Renal pelvis (tissue), 4 donors: ENCODE measurements around the gene PLCH2. TPM values are rescaled to one million over a fixed set of nuclear protein-coding genes. Genes with fewer than 3 reads are reported as not detected.

ENCODE experiments used
- DNase-seq: peaks from one replicate; pipeline ENCODE4 v3.0.0-alpha.2; 2013
- polyA plus RNA-seq, 3 donors: library from polyadenylated mRNA; unstranded; fragments of 120-200 nt; gene quantifications; one replicate each; pipeline ENCODE4 v1.2.1, GENCODE V29; 2013; ENCODE audit not compliant: insufficient read length in 3 of 3

Gene PLCH2
- polyA plus RNA-seq, 3 donors = 1.5 to 1.8 (median 1.7) TPM

DNA sequence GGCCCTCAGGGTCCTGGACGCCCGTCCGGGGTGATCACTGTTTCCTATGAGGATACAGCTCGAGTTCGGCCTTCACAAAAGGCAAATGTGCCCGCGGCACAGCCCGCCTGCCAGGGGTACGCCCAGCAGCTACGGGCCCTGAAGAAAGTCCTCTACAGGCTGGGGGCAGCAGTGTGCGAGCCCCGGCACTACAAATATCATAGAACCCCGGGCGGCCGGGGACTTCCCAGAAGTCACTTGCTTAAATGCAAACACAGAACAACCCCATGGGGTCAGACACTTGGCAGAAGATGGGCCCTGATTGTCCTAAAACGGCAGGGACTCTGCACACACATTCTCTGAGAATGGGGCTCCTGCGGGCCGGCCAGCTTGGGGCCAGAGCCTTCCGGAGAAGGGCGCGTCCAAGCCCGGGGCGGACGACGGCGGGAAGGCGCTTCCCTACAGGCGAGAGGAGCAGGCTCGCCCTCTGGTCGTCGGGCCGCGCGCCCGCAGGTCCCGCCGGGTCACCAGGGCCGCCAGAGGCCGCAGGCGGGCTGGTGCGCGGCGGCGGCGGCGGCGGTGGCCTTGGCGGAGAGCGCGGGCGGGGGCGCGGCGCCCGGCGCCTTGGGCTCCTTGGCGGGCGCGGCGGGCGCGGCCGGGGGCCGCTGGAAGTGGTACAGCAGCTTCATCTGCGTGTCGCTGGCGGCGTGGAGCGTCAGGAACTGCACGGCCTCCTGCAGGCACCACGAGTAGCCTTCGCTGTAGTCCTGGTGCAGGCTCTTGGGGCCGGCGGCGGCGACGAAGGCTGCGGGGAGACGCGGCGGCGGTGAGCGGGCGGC lies 53.1 kb downstream of the PLCH2 start:
- DNase-seq = no peak

DNA sequence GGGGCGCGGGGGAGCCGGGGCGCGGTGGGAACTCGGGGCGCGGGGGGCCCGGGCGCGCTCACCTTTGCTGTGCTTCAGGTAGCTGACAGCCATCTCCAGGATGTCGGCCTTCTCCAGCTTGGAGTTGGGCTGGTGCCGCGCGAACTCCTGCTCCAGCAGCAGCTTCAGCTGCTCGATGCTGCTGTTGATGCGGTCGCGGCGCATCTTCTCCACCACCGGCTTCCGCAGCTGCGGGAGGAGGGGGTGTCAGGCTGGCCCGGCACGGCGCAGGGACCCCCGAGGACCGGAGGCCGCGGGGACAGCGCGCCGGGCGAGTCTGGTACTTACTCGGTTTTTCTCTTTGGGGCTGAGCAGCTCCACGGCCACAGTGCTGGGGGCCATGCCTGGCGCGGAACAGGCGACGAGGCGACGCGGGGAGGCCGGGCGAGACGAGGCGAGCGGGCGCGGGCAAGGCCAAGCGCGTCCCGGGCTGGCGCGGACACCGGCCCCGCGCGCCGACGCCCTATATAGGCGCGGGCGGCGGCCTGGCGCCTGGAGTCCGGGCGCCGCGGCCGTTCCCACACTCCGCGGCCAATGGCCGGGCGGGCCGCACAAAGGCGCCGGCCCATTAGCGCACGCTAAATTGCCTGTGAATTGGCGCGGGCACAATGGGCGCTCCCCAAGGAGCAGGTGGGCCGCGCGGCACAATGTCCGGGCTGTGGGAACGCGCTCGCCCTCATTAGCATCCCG lies 53.9 kb downstream of the PLCH2 start, which contains the start of gene HES5:
Gene HES5 (minus strand): TSS at position 480 of the 729 bp plus-strand sequence. CDS start 99 bp downstream, at position 381.
- DNase-seq = no peak

DNA sequence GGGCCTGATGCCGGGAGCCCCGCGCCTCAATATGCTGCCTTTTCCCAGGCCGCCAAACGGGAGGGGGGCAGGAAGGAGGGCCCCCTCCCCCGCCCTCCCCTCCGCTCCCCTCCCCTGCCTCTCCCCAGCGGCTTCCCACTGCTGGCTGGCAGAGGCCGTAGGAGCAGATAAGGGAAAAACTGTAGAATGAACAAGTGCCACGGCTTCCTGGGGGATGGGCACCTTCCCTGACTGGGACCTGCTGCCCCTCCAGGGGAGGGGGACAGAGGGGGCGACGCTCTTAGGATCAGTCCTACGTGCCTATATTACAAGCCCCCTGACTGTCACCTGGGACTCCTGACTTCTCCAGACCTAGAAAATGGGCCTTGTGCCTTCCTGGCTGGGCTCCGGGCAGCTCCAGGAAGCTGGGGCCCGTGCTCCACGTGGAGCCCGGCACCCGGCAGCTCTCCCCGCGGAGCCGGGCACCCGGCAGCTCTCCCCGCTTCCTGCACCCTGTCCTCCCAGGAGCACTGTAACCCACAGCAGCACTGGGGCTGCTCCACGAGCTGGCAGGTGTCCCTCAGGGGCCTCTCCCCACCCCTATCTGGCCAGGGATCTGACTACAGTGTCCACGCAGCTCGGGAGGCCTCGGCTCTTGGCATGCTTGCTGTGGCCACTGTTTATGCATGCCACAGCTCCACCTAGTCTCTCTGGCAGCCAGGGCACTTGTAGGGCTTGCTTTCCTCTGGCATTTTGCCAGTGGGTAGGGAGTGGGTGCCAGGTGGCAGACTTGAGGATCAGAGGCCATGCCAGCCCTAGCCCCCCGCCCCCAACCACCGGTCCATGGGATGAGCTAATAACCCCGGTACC lies 54.6 kb downstream of the PLCH2 start:
- DNase-seq = no peak

DNA sequence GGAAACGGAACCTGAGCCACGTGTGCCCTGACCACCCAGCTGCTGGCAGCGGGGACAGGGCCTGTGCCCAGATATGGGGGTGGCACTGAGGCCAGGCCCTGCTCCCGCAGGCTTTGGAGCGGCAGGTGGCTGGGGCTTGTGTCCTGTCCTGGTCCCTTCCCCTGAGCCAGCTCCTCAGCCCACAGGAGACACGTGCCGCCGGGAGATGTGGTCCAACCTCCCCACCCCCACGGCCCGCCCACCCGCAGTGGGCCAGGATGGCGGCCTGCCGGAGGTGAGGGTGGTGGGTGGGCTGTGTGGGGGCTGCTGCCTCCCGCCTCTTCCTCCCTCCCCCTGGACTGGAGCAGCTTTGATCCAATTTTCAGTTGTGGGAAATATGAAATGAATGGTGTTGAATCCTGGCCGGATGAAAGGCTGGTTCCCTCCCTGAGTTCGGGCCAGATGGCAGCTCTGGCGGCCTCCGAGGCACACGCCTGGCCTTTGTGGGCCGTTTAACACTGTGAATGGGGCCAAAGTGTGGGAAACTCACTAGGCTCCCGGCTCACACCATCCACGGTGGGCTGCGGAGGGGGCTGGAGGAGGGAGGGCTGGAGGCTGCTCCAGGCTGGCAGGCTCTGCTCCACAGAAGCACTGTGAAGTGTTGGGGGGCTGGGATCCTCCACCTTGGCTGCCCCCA lies 56.5 kb downstream of the PLCH2 start:
- DNase-seq = no peak

DNA sequence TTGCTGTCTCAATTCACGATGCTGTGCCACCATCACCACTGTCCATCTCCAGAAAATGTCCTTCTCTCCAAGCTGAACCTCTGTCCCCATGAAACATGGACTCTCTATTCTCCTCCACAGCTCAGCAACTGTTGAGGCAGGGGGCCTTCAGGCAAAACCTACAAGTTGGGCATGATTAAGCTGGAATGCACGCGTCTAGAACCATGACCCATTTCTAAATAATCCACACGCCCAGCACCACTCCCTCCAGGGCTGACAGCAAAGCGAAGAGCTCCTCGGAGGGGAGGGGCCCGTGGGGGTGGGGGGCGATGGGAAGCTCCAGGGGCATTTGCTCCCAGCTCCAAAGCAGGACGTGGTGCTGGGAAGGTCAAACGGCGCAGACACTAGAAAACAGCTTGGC lies 57.3 kb downstream of the PLCH2 start:
- no peak for DNase-seq

DNA sequence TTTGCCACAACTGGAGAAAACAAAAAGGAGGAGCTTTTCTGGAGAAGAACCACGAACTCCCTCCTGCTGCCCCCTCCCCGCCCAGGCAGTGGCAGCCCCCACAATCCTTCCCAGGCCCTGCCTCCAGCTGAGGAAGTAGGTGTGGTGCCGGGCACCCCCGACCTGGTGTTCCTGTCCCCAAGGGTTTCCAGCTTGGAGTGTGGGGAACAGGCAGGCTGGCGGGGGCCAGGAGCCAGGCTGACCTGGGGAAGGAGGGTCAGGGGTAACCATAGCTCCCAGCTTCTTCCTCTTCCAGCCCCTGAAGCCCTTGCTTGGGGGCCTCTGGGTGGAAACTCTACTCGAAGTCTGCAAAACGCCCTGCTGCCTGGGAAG lies 58.2 kb downstream of the PLCH2 start:
- no peak for DNase-seq

DNA sequence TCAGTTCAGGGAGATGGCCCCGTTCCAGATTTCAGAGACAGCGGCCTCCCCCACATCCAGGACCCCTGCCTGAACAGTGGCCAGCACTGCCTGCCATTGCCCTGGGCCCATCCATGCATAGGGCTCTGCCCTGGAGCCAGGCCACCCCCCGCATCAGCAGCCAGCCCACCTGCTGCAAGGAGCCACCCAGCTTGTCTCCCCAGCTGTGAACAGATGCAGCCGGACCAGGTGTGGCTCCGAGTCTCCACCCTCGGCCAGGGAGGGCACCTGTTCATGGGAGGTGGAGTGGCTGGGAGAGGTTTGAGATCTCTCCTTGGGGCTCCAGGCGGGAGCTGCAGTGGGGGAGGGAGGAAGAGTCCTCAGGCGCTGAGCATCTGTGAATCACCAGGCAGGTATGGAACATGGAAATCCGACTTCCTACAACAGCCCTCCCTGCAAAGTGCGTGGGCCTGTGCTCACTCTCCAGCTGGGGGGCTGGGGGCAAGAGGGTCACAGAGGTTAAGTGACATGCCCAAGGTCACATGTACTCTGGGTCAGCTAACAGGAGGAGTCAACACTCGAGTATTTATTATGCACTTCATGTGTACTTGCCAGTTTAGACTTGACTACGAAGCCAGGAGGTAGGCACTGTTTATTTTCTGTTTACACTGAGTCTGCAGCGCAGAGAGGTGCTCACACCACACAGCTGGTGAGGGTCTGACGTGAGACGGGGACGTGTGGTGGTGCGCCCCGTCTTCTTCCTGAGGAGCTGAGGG lies 58.8 kb downstream of the PLCH2 start:
- no peak for DNase-seq

DNA sequence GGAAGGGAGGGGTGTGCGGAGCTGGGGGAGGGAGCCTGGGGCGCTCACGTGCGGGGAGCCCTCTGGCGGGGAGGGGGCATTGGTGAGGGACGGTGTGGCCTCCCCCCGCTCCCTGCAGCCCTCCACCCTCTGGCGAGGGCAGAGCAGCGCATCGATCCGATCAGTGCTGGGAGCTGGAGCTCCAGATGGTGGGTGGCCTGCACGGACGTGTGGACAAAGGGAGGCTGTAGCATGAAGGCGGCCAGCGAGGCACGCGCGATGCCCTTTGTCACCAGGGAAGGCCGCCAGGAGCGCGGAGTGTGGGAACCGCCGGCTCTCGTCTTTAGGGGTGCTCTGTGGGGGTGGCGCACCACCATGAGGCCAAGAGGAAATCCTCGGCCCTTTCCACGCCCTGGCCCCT lies 59.4 kb downstream of the PLCH2 start:
- DNase-seq = no peak

DNA sequence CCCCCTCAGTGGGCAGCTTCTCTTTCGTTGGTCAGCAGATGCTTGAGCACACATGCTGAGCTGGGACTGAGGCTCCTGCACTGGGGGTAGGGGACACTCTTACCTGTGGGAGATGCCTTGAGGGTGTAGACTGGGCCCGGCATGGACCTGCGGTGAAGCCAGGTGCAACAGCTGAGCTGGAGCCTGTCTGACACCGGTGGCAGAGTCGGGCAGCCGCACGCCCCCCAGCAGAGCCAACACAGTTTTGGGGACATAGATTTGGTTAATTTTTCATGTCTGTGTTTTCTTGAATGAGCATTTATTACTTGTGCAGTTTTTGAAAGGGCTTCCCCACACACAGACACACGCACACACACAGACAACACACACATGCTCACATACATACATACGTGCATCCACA lies 59.9 kb downstream of the PLCH2 start:
- no peak for DNase-seq

DNA sequence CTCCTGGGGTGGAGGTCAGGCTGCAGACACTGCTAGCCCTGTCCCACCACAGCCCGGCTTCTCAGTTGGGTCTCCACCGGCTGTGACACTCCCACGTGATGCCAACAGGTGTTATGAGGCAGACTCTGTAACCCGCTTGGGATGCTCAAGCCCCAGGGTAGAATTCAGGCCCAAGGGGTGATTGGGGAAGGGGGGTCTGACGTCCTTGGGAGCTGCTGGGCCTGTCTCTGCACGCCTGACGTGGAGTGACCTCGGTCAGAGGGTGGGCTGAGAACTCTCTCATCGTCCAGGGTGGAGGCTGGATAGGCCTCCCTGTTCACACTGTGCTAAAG lies 61.7 kb downstream of the PLCH2 start:
- no peak for DNase-seq

DNA sequence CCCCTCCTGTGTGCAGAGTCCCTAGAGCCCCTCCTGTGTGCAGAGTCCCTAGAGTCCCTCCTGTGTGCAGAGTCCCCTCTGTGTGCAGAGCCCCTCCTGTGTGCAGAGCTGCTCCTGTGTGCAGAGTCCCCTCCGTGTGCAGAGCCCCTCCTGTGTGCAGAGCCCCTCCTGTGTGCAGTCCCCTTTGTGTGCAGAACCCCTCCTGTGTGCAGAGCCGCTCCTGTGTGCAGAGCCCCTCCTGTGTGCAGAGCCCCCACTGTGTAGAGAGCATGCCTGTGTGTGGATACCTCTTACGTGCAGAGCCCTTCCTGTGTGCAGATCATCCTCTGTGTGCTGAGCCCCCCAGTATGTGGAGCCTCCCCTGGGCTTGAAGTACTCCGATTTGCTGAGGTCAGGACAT lies 62.3 kb downstream of the PLCH2 start:
- no peak for DNase-seq

DNA sequence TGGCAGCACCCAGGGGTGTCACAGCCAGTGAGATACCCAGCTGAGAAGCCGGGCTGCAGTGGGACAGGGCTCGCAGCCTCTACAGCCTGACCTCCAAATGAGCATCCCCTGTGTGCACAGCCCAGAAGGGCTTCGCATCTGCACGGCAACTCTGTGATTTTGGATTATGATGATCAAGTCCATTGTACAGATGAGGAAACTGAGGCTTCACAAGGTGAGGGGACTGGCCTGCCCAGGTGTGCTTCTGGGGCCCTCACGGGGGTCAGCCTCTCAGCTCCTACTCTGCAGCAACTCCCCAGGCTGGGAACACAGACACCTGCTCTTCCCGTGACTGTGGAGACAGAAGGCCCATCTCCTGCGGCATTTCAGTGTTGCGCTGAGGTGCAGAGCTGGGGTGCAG lies 62.8 kb downstream of the PLCH2 start:
- DNase-seq = no peak

DNA sequence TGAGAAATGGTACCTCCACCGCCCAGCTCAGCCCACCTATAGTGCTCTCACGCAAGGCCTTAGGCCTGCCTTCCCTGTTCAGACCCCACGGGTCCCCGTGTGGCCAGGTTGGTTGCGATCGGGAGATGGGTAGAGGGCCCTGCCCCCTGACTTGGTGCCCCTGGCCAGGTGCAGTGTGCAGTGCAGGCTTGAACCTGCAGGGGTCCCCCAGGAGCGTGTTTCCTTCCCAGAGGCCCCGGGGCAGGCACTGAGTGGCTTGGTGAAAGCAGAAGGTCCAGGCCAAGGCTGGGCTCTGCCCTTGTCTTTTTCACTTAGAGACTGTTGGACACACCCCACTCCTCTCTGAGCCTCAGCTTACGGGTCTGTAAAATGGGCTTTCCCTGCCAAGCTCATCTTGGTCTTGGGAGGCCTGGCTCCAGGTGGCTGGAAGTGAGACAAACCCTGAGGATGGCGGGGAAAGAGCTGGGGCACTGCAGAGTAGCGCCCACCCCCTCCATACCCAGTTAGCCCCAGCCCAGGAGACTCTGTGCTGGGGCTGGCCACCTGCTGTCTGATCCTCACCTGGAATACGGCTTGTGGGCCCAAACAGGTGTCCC lies 63.3 kb downstream of the PLCH2 start:
- no peak for DNase-seq

DNA sequence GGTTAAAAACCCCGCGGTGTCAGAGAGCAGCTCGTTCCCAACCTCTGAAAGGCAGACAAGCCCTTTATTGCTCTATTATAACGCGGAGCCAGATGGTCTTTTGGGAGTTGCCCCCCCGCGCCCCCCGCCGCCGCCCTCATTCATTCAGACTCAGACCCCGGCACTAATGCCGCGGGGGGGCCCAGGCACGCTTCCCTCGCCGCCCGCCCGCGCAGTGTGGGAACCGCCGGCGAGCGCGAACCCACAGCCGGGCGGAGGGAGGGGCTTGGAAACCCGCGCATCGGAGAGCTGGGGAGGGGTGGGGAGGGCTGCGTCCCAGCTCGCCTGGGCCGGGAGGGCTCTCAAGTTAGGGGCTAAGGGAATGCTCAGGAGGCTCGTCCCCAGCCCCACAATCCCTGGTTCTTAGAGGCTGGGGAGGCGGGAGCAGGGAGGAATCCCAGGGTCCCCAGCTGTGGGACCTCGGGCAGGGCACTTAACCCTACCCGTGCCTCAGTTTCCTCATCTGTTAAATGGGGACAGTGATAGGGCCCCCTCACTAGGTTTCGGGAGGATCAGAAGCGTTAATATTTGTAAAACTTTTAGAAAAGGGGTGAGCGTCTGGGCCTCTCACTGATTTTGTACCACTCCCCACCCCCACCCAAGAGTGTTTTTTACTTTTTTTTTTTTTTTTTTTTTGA lies 64.9 kb downstream of the PLCH2 start:
- no peak for DNase-seq

DNA sequence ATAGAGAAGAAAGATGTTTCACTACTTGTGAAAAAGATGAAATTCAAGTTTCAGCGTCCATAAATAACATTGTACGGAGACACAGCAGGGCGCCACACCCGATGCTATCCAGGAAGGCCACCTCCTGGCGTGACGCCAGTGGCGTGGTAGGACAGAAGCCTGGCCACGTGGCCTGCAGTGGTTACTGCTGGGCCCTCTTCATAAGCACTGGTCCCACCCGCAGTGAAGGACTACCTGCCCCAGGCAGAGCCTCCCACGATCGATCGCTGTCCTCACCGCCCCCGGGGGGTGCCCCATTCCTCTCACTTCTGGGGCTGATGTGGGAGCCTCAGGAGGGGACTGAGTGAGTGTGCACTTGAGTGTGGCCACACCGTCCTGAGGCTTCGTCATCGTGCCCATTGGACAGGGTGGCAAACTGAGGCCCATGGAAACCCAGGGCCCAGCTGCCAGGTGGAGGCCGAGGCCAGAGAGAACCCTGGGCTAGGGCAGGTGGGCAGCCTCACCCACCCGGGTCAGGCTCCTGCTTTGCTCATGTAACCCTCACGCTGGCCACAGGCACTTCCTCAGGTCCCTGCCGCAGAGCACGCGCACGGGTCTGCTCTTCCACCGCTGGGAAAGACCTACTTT lies 65.6 kb downstream of the PLCH2 start:
- DNase-seq = no peak

DNA sequence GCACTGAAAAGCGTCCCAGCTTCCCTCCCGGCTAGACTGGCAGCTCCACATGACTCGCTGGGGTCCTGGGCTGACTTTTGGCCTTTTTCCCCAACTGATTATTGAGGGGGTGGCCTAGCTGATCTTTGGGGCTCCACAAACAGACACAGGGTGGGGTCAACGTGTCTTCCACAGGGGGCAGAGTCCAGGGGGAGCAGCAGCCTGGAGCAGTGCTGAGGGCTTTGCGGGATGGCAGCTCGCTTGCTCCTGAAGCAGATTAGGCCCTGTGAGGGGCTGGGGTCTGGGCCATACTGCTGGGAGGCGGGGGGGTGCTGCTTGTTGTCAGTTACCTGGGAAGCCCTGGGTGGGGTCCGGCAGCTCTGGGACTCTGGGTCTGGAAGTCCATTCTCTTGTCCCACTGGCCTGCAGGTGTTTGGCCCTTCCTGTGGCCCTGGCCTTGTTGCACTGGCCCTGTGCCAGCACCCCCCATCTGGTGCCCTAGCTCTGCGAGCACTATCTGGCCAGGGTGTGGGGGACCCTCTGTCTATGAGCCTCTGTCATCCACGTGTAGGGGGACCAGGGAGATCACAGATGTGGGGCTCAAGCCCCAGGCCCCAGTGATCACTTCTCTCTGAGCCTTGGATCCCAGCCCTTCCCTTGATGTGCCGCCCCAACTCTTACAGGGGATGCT lies 66.3 kb downstream of the PLCH2 start:
- no peak for DNase-seq

DNA sequence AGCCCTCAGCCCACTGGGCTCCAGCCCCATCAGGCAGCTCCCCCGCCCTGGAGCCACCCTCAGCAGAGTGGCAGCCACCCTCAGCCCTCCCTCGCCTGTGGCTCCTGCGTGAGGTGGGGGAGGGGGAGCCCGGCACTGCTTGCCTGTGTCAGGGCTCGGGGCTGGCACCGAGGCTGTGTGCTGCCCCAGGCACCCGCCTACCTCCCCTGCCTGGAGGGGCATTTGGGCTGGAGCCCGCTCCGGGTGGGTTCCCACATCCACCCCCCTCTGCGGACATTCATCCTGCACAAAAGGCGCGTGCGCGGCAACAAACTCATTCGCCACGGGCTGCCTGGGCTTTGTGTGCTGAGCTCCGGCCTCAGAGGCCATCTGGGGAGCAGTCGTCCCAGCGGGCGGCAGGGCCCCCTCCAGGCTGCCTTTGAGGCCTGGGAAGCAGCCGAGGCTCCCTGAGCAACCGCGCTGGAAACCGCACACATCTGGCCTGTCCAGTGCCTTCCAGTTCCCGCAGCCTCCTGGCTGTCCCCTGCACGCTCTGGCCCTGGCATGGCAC lies 67.5 kb downstream of the PLCH2 start:
- DNase-seq = no peak

DNA sequence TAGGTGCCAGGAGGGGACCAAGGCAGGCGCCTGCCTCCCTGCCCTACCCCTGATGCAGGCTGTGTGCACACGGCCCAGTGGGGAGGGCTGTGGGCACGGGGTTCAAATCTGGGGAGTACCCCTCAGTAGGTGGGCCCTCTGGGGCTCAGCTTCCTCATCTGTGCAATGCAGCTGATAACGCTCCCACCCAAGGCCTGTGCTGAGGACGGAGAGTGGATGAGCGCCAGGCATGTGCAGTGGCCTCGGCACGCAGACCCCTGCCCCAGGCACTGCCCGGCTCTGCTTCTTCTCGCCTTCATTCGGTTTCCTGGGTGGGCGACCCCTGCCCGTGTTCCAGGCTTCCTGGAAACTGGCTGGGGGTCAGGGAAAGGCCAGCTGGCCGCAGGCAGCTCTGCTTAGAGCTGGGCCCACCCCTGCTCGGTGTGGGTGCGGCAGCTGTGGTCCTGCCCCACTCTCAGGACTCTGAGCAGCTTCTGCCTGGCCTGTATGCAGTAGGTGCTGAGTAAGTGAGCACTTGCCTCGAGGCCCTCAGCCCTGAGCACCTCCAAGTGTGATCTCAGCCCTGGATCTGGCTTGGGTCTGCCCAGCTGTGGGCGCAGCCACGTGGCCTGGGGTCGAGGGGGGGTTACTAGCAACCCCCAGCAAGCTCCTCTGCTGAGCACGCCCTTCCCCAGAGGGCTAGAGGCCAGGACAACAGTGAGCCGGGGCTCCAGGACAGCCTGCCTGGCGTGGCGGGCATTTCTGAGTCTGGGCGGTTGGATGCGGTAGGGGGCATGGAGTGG lies 68.2 kb downstream of the PLCH2 start:
- DNase-seq = no peak
